HepG2 (cell line): ENCODE data around the gene TERB2. TPM values are rescaled to one million over a fixed set of nuclear protein-coding genes. Genes with fewer than 3 reads are reported as not detected.

ENCODE experiments used
- CEBPB ChIP-seq: IDR thresholded peaks from 2 replicates; pipeline ENCODE4 v1.6.1; 2011; ENCODE audit warnings: low read depth, low read length, improper control_type of control experiment, borderline replicate concordance
- GABPA ChIP-seq, 2 experiments: IDR thresholded peaks; 2 replicates each; pipeline ENCODE4 v1.6.1; 2011 to 2016; ENCODE audit warnings: low read depth in 2 of 2, low read length in 1 of 2, missing biosample characterization in 1 of 2, missing genetic modification characterization in 1 of 2
- HHEX ChIP-seq: IDR thresholded peaks from 2 replicates; pipeline ENCODE4 v1.6.1; 2016; ENCODE audit warnings: control low read depth
- JUNB ChIP-seq: sonication (generic); formaldehyde crosslinking; IDR thresholded peaks from 2 replicates; pipeline ENCODE4 v1.8.0; 2022; ENCODE audit warnings: missing genetic modification reagents, mild to moderate bottlenecking, borderline replicate concordance
- KLF11 ChIP-seq: IDR thresholded peaks from 2 replicates; pipeline ENCODE4 v1.6.1; 2016; ENCODE audit warnings: missing compliant biosample characterization
- TBP ChIP-seq: sonication (generic); formaldehyde crosslinking; IDR thresholded peaks from 2 replicates; pipeline ENCODE4 v1.5.0; 2020; ENCODE audit warnings: missing genetic modification reagents
- ZKSCAN5 ChIP-seq: sonication (generic); formaldehyde crosslinking; IDR thresholded peaks from 2 replicates; pipeline ENCODE4 v1.5.1; 2020; ENCODE audit warnings: mild to moderate bottlenecking, missing genetic modification reagents
- ZNF614 ChIP-seq: IDR thresholded peaks from 2 replicates; pipeline ENCODE4 v1.6.1; 2018; ENCODE audit warnings: missing biosample characterization, missing genetic modification reagents, inconsistent platforms, borderline replicate concordance
- ZNF737 ChIP-seq: sonication (generic); formaldehyde crosslinking; IDR thresholded peaks from 2 replicates; pipeline ENCODE4 v1.5.0; 2020; ENCODE audit warnings: missing genetic modification reagents, mild to moderate bottlenecking, borderline replicate concordance
- ZNF850 ChIP-seq: sonication (generic); formaldehyde crosslinking; conservative IDR thresholded peaks from 2 replicates; pipeline ENCODE4 v1.9.0; 2021; ENCODE audit warnings: mild to moderate bottlenecking, missing genetic modification reagents
- ZNF891 ChIP-seq: sonication (generic); formaldehyde crosslinking; IDR thresholded peaks from 2 replicates; pipeline ENCODE4 v1.5.0; 2020; ENCODE audit warnings: mild to moderate bottlenecking, missing genetic modification reagents
- polyA plus RNA-seq, 8 experiments: library from polyadenylated mRNA; depleted of rRNA in 3 of 8; stranded (reverse) in 7 of 8; unstranded in 1 of 8; fragments of >200 nt; fragmentation: Illumina TruSeq in 4 of 8; extraction: Trizol in 4 of 8; gene quantifications; 2 replicates each; pipeline versions ENCODE4 v1.2.1 to v1.2.3, GENCODE V29; 2011 to 2016; ENCODE audit warnings: low read depth in 4 of 8, missing spikeins in 1 of 8, mixed read lengths in 1 of 8; ENCODE audit not compliant: insufficient read depth in 1 of 8
- total RNA-seq, 5 experiments: library from RNA; depleted of rRNA; stranded (reverse); fragments of >200 nt; fragmentation: Illumina TruSeq; extraction: Trizol; gene quantifications; 2 replicates each; pipeline ENCODE4 v1.2.3, GENCODE V29; 2016; ENCODE audit warnings: low read depth in 1 of 5
- TF ChIP-seq, protein P1 (sequence below): sonication (generic); formaldehyde crosslinking; IDR thresholded peaks from 2 replicates; pipeline ENCODE4 v1.9.0; 2021; ENCODE audit warnings: missing genetic modification reagents, borderline replicate concordance
- TF ChIP-seq, protein P2 (sequence below): sonication (generic); formaldehyde crosslinking; IDR thresholded peaks from 2 replicates; pipeline ENCODE4 v1.5.0; 2020; ENCODE audit warnings: missing genetic modification reagents
- TF ChIP-seq, protein P3 (sequence below): sonication (generic); formaldehyde crosslinking; conservative IDR thresholded peaks from 2 replicates; pipeline ENCODE4 v1.4.0; 2020; ENCODE audit warnings: missing genetic modification reagents
- TF ChIP-seq, protein P4 (sequence below): fragments of 450-650 bp; IDR thresholded peaks from 2 replicates; pipeline ENCODE4 v1.6.1; 2016
- TF ChIP-seq, protein P5 (sequence below): sonication (generic); formaldehyde crosslinking; IDR thresholded peaks from 2 replicates; pipeline ENCODE4 v1.5.1; 2020; ENCODE audit warnings: mild to moderate bottlenecking, missing genetic modification reagents, moderate library complexity

TERB2 gene
- total and polyA plus RNA-seq, 2 of the 13 experiments (the other 11 are each of a cell fraction or from before 2014, with no cell fraction given) = not detected

DNA sequence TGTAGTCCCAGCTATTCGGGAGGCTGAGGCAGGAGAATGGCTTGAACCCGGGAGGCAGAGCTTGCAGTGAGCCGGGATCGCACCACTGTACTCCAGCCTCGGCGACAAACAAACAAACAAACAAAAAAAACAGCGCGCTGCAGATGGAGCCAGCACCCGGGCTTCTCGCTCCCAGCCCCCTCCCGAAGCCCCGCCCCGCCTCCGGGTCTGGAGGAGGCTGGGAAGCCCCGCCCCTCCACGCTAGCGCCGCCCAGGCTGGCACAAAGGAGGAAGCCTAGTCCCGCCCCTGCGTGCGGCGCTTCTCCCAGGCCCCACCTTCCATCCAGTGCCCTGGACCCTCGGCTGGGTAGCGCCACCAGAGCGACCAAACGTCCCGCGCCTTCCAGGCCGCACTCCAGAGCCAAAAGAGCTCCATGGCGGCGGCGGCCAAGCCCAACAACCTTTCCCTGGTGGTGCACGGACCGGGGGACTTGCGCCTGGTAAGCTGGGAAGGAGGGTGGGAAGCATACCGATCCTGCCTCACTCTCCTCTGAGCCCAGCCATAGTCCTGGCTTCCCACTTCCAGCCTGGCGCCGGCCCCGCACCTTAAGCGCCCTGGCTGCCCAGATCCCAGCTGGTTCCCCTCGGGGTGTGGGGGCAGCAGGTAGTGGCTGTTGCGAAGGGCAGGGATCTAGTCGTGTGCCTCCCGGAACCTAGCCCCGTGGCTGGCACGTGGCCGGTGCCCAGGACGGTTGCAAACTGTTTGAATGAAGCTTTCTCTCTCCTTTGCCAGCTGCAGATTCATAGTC lies 66.6 kb downstream of the TERB2 start, which contains the start of gene SORD (continued):
- TF ChIP-seq, protein P1, sequence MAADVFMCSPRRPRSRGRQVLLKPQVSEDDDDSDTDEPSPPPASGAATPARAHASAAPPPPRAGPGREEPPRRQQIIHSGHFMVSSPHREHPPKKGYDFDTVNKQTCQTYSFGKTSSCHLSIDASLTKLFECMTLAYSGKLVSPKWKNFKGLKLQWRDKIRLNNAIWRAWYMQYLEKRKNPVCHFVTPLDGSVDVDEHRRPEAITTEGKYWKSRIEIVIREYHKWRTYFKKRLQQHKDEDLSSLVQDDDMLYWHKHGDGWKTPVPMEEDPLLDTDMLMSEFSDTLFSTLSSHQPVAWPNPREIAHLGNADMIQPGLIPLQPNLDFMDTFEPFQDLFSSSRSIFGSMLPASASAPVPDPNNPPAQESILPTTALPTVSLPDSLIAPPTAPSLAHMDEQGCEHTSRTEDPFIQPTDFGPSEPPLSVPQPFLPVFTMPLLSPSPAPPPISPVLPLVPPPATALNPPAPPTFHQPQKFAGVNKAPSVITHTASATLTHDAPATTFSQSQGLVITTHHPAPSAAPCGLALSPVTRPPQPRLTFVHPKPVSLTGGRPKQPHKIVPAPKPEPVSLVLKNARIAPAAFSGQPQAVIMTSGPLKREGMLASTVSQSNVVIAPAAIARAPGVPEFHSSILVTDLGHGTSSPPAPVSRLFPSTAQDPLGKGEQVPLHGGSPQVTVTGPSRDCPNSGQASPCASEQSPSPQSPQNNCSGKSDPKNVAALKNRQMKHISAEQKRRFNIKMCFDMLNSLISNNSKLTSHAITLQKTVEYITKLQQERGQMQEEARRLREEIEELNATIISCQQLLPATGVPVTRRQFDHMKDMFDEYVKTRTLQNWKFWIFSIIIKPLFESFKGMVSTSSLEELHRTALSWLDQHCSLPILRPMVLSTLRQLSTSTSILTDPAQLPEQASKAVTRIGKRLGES (CRISPR knock-in tag) = no peak
- TF ChIP-seq CEBPB (no peak), KLF11 (CRISPR knock-in tag) (0 out of 2 replicates have a peak, but pooled peaks have one; percentile 40), JUNB (CRISPR knock-in tag) (no peak), HHEX (no peak), ZNF850 (CRISPR knock-in tag) (no peak), TBP (CRISPR knock-in tag) (no peak), GABPA (IDR thresholded peaks at IDR 0.05; ENCODE audit: low read depth, low read length) (no peak), GABPA (CRISPR knock-in tag; IDR thresholded peaks at IDR 0.05; ENCODE audit: low read depth) (no peak), ZKSCAN5 (no peak), ZNF614 (CRISPR knock-in tag) (no peak), ZNF737 (CRISPR knock-in tag) (no peak; the same call in 1 of the 2 replicates), ZNF891 (peak; percentile 71; the same call in 1 of the 2 replicates)
- TF ChIP-seq, protein P2, sequence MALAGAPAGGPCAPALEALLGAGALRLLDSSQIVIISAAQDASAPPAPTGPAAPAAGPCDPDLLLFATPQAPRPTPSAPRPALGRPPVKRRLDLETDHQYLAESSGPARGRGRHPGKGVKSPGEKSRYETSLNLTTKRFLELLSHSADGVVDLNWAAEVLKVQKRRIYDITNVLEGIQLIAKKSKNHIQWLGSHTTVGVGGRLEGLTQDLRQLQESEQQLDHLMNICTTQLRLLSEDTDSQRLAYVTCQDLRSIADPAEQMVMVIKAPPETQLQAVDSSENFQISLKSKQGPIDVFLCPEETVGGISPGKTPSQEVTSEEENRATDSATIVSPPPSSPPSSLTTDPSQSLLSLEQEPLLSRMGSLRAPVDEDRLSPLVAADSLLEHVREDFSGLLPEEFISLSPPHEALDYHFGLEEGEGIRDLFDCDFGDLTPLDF = no peak
- TF ChIP-seq, protein P3, sequence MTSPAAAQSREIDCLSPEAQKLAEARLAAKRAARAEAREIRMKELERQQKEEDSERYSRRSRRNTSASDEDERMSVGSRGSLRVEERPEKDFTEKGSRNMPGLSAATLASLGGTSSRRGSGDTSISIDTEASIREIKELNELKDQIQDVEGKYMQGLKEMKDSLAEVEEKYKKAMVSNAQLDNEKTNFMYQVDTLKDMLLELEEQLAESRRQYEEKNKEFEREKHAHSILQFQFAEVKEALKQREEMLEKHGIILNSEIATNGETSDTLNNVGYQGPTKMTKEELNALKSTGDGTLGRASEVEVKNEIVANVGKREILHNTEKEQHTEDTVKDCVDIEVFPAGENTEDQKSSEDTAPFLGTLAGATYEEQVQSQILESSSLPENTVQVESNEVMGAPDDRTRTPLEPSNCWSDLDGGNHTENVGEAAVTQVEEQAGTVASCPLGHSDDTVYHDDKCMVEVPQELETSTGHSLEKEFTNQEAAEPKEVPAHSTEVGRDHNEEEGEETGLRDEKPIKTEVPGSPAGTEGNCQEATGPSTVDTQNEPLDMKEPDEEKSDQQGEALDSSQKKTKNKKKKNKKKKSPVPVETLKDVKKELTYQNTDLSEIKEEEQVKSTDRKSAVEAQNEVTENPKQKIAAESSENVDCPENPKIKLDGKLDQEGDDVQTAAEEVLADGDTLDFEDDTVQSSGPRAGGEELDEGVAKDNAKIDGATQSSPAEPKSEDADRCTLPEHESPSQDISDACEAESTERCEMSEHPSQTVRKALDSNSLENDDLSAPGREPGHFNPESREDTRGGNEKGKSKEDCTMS (CRISPR knock-in tag) = 0 out of 2 replicates have a peak, but pooled peaks have one; percentile 36
- TF ChIP-seq, protein P4, sequence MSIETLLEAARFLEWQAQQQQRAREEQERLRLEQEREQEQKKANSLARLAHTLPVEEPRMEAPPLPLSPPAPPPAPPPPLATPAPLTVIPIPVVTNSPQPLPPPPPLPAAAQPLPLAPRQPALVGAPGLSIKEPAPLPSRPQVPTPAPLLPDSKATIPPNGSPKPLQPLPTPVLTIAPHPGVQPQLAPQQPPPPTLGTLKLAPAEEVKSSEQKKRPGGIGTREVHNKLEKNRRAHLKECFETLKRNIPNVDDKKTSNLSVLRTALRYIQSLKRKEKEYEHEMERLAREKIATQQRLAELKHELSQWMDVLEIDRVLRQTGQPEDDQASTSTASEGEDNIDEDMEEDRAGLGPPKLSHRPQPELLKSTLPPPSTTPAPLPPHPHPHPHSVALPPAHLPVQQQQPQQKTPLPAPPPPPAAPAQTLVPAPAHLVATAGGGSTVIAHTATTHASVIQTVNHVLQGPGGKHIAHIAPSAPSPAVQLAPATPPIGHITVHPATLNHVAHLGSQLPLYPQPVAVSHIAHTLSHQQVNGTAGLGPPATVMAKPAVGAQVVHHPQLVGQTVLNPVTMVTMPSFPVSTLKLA = peak; percentile 21; the same call in 1 of the 2 replicates
- TF ChIP-seq, protein P5, sequence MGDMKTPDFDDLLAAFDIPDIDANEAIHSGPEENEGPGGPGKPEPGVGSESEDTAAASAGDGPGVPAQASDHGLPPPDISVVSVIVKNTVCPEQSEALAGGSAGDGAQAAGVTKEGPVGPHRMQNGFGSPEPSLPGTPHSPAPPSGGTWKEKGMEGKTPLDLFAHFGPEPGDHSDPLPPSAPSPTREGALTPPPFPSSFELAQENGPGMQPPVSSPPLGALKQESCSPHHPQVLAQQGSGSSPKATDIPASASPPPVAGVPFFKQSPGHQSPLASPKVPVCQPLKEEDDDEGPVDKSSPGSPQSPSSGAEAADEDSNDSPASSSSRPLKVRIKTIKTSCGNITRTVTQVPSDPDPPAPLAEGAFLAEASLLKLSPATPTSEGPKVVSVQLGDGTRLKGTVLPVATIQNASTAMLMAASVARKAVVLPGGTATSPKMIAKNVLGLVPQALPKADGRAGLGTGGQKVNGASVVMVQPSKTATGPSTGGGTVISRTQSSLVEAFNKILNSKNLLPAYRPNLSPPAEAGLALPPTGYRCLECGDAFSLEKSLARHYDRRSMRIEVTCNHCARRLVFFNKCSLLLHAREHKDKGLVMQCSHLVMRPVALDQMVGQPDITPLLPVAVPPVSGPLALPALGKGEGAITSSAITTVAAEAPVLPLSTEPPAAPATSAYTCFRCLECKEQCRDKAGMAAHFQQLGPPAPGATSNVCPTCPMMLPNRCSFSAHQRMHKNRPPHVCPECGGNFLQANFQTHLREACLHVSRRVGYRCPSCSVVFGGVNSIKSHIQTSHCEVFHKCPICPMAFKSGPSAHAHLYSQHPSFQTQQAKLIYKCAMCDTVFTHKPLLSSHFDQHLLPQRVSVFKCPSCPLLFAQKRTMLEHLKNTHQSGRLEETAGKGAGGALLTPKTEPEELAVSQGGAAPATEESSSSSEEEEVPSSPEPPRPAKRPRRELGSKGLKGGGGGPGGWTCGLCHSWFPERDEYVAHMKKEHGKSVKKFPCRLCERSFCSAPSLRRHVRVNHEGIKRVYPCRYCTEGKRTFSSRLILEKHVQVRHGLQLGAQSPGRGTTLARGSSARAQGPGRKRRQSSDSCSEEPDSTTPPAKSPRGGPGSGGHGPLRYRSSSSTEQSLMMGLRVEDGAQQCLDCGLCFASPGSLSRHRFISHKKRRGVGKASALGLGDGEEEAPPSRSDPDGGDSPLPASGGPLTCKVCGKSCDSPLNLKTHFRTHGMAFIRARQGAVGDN (CRISPR knock-in tag) = peak; percentile 96
